ENCODE measurements around the gene AOPEP. TPM values are rescaled to one million over a fixed set of nuclear protein-coding genes. Genes with fewer than 3 reads are reported as not detected.
A peak's percentile ranks its signal among the peaks of the same experiment; 100 is the strongest.

The AOPEP gene
- total RNA-seq, 1 experiment from 2014 or later = 32.4 TPM

GRCh38 chr9:94915476-94916450 is 189.3 kb downstream of the AOPEP start:
- BruUV-seq (replicated peaks) = no TSS peak
- Mint-ChIP-seq H3K27me3 (ENCODE audit: insufficient read depth, unreplicated experiment) (no peaks in the 10 kb centered on the region), H3K36me3 (ENCODE audit: insufficient read depth, unreplicated experiment) (peaks cover 6% of the 10 kb centered on the region), H3K27ac (ENCODE audit: low read depth, unreplicated experiment) (no peak overlapping the region), H3K4me1 (ENCODE audit: insufficient read depth, unreplicated experiment) (peaks cover 54% of the 10 kb centered on the region), H3K9me3 (ENCODE audit: unreplicated experiment) (no peaks in the 10 kb centered on the region), H3K4me3 (ENCODE audit: unreplicated experiment) (no peak overlapping the region)
- DNase-seq (ENCODE audit: unreplicated experiment) = no peak
- no peak for TF ChIP-seq CTCF (IDR thresholded peaks at IDR 0.05; ENCODE audit: unreplicated experiment)
- POLR2A ChIA-PET = interaction anchor here (0.8 to 5.6 kb wide), 7 partner anchors 9 to 110 kb away, joined by 3 to 45 read pairs (median 3); no protein-coding TSS in a partner anchor
- intact Hi-C loops (cut with micrococcal nuclease) = no loop called here
- CTCF ChIA-PET = interaction anchor here (1.0 to 1.5 kb wide), 2 partner anchors 11 to 133 kb away, joined by 3 to 7 read pairs; no protein-coding TSS in a partner anchor

DNA sequence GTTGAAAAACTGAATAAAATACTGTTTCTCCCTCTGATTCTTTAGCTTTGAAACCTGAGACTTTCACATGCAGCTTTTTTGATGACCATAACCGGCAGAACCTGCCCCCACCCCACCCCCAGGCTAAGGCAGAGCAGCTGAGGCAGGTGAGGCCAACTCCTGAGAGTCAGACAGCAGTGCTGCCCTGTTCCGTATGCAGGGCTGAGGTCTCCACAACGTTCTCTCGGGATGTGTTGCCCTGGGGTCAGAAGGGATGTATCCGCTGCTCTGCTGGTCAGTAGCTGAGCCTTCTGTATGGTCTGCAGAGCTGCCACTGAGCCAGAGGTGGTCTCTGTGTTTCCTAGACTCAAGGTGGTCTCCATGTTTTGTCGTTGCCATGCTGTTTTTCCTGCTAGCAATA is 190.5 kb downstream of the AOPEP start:
- Mint-ChIP-seq H3K9me3 (ENCODE audit: unreplicated experiment) (no peaks in the 10 kb centered on the region), H3K4me1 (ENCODE audit: insufficient read depth, unreplicated experiment) (peaks cover 63% of the 10 kb centered on the region), H3K27ac (ENCODE audit: low read depth, unreplicated experiment) (peak overlapping the region; percentile 39), H3K27me3 (ENCODE audit: insufficient read depth, unreplicated experiment) (no peaks in the 10 kb centered on the region), H3K36me3 (ENCODE audit: insufficient read depth, unreplicated experiment) (peaks cover 6% of the 10 kb centered on the region), H3K4me3 (ENCODE audit: unreplicated experiment) (no peak overlapping the region)
- POLR2A ChIA-PET = interaction anchor here (1.0 to 2.0 kb wide), 7 partner anchors 10 to 111 kb away, joined by 3 to 5 read pairs (median 3); no protein-coding TSS in a partner anchor
- CTCF ChIA-PET = interaction anchor here (0.7 to 1.5 kb wide), 6 partner anchors 11 to 91 kb away, joined by 3 to 7 read pairs (median 4); no protein-coding TSS in a partner anchor
- DNase-seq (ENCODE audit: unreplicated experiment) = no peak
- BruUV-seq (replicated peaks) = no TSS peak
- no peak for TF ChIP-seq CTCF (IDR thresholded peaks at IDR 0.05; ENCODE audit: unreplicated experiment)
- intact Hi-C loops (cut with micrococcal nuclease) = no loop called here

- H3K27me3 Mint-ChIP-seq (ENCODE audit: insufficient read depth, unreplicated experiment) = no peaks in the 10 kb centered on the region
- no peak overlapping the region for H3K4me3 Mint-ChIP-seq (ENCODE audit: unreplicated experiment)
- intact Hi-C loops (cut with micrococcal nuclease) = no loop called here
- H3K27ac Mint-ChIP-seq (ENCODE audit: low read depth, unreplicated experiment) = peak overlapping the region; percentile 2
- H3K4me1 Mint-ChIP-seq (ENCODE audit: insufficient read depth, unreplicated experiment) = peaks cover 61% of the 10 kb centered on the region
- DNase-seq (ENCODE audit: unreplicated experiment) = no peak
- peaks cover 6% of the 10 kb centered on the region for H3K36me3 Mint-ChIP-seq (ENCODE audit: insufficient read depth, unreplicated experiment)
- TF ChIP-seq CTCF (IDR thresholded peaks at IDR 0.05; ENCODE audit: unreplicated experiment) = no peak
- CTCF ChIA-PET = interaction anchor here (0.7 to 1.4 kb wide), 5 partner anchors 11 to 113 kb away, joined by 3 to 11 read pairs (median 3); no protein-coding TSS in a partner anchor
- no TSS peak for BruUV-seq (replicated peaks)
- H3K9me3 Mint-ChIP-seq (ENCODE audit: unreplicated experiment) = no peaks in the 10 kb centered on the region
- POLR2A ChIA-PET = interaction anchor here (0.6 to 2.0 kb wide), 7 partner anchors 16 to 120 kb away, joined by 3 to 5 read pairs (median 3); no protein-coding TSS in a partner anchor
Measured at GRCh38 chr9:94918038-94918753, 191.7 kb downstream of the AOPEP start.

Data from MCF 10A (cell line).